Activated T-helper 1 cell treated with anti-CD3 and anti-CD28 coated beads, Interleukin-2, amount 50 U/mL, for 16 hours (primary cell): ENCODE measurements around the gene PLPPR1.
"Not testable (repeated sequence)": the region's sequence is repeated elsewhere in the genome, so short reads cannot be mapped to it uniquely, and the experiment has no call there.

Experiments
- DNase-seq, 2 donors: peaks; one replicate each; pipeline ENCODE4 v3.0.0-alpha.2; 2020; ENCODE audit warnings: low read depth in 1 of 2, low spot score in 1 of 2

PLPPR1 gene

GRCh38 chr9:101028346-101029314 is at the start of gene PLPPR1:
Gene PLPPR1 (plus strand): TSS chr9:101028727.
- DNase-seq, result no peak

- DNase-seq, result no peak
Measured at GRCh38 chr9:100989731-100990130, 38.8 kb upstream of the PLPPR1 start.

GRCh38 chr9:100990605-100991381 is 37.7 kb upstream of the PLPPR1 start:
- no peak for DNase-seq

- no peak for DNase-seq
Measured at GRCh38 chr9:100992632-100993031, 35.9 kb upstream of the PLPPR1 start.

GRCh38 chr9:100999906-101000544 is 28.5 kb upstream of the PLPPR1 start:
- DNase-seq, result no peak

- no peak for DNase-seq
Measured at GRCh38 chr9:101005246-101005645, 23.3 kb upstream of the PLPPR1 start.

GRCh38 chr9:101014566-101014965 is 14.0 kb upstream of the PLPPR1 start:
- no peak for DNase-seq

- DNase-seq, result no peak
Measured at GRCh38 chr9:101018467-101018866, 10.1 kb upstream of the PLPPR1 start.

- no peak for DNase-seq
Measured at GRCh38 chr9:101022704-101023103, 5.8 kb upstream of the PLPPR1 start.

GRCh38 chr9:101025940-101026339 is 2.6 kb upstream of the PLPPR1 start:
- no peak for DNase-seq

GRCh38 chr9:101026824-101027223 is 1.7 kb upstream of the PLPPR1 start:
- DNase-seq, result no peak

- DNase-seq, result no peak
Measured at GRCh38 chr9:101027236-101027635, 1.3 kb upstream of the PLPPR1 start.

GRCh38 chr9:101027733-101028345 is 688 bp upstream of the PLPPR1 start:
- no peak for DNase-seq

- DNase-seq, result no peak
Measured at GRCh38 chr9:101029315-101030085, 973 bp downstream of the PLPPR1 start.

GRCh38 chr9:101030086-101030391 is 1.5 kb downstream of the PLPPR1 start:
- no peak for DNase-seq

GRCh38 chr9:101032426-101032825 is 3.9 kb downstream of the PLPPR1 start:
- DNase-seq, result no peak

GRCh38 chr9:101034222-101034621 is 5.7 kb downstream of the PLPPR1 start:
- DNase-seq, result no peak

- DNase-seq, result no peak
Measured at GRCh38 chr9:101035098-101035497, 6.6 kb downstream of the PLPPR1 start.

- DNase-seq, result no peak
Measured at GRCh38 chr9:101037430-101037829, 8.9 kb downstream of the PLPPR1 start.

GRCh38 chr9:101038488-101038887 is 10.0 kb downstream of the PLPPR1 start:
- no peak for DNase-seq

- DNase-seq, result not testable (repeated sequence)
Measured at GRCh38 chr9:101039581-101039980, 11.1 kb downstream of the PLPPR1 start.
